Hepatocyte (in vitro differentiated cells): ENCODE results near the gene ANKRD13A.

Source experiments
- CTCF ChIP-seq: fragments of 200-600 bp; sonication (generic); IDR thresholded peaks from 2 replicates; pipeline ENCODE4 v1.5.1; 2016; ENCODE audit warnings: antibody characterized with exemption, mild to moderate bottlenecking; ENCODE audit not compliant: poor library complexity
- EZH2 ChIP-seq: fragments of 200-600 bp; sonication (generic); IDR thresholded peaks from 2 replicates; pipeline ENCODE4 v1.6.1; 2016; ENCODE audit warnings: antibody characterized with exemption, mild to moderate bottlenecking, borderline replicate concordance
- EZH2phosphoT487 ChIP-seq: fragments of 200-600 bp; sonication (generic); IDR thresholded peaks from one replicate; pipeline ENCODE4 v1.6.1; 2018; ENCODE audit warnings: antibody characterized with exemption, mild to moderate bottlenecking, low read depth, moderate library complexity; ENCODE audit not compliant: unreplicated experiment, severe bottlenecking

- TF ChIP-seq CTCF = no peak
- TF ChIP-seq EZH2phosphoT487 = no peak
- no peak for TF ChIP-seq EZH2
Measured at GRCh38 chr12:109995361-109995685, 3.9 kb upstream of the ANKRD13A start.
